ENCODE measurements around the gene RASAL3. TPM values are rescaled to one million over a fixed set of nuclear protein-coding genes. Genes with fewer than 3 reads are reported as not detected.

Gene RASAL3
- total RNA-seq, 1 donor from 2014 or later, result not detected

DNA sequence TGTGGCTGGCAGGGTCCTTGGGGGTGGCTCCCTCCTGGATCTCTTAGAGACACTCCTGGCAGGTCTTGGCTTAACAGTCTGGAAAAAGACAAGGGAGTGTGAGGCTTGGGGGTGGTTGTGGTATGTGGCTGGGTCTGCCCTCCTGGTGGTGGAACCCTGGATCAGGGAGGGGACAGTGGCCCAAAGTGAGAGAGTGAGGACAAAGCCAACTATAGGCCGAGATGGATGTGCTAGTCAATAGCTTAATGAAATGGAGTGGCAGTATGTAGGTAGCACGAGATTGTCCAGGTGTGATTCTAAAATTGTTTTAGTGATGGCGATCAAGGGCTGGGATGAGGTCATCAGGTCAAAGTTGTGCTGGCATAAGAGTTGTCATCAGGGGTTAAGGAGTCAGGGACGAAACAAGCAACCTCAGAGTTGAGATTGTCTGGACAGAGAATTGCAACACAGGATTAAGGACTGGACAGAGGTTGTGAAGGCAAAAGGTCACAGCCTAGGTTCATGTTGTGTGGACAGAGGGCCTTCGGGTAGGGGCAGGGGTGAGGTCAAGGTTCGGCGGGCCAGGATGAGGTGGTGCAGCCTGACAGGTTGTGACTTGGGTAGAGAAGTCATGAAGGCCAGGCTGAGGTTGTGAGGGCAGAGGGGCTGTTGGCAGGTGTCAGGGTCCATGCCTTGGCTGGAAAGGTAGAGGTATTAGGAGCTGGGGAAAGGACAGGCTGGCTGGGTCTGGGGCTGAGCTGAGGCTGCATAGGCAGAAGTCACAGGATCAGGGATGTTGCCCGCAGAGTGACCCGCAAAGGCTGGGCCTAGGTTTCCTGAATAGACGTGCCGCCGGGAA is 4.5 kb upstream of the RASAL3 start:
- Mint-ChIP-seq H3K27me3 (peaks cover 55% of the 10 kb centered on the region), H3K27ac (no peak overlapping the region), H3K9me3 (no peaks in the 10 kb centered on the region), H3K36me3 (no peaks in the 10 kb centered on the region), H3K4me3 (no peak overlapping the region), H3K4me1 (ENCODE audit: unreplicated experiment) (no peaks in the 10 kb centered on the region)
- no peak for DNase-seq (ENCODE audit: extremely low spot score, unreplicated experiment)
- TF ChIP-seq, protein P1, sequence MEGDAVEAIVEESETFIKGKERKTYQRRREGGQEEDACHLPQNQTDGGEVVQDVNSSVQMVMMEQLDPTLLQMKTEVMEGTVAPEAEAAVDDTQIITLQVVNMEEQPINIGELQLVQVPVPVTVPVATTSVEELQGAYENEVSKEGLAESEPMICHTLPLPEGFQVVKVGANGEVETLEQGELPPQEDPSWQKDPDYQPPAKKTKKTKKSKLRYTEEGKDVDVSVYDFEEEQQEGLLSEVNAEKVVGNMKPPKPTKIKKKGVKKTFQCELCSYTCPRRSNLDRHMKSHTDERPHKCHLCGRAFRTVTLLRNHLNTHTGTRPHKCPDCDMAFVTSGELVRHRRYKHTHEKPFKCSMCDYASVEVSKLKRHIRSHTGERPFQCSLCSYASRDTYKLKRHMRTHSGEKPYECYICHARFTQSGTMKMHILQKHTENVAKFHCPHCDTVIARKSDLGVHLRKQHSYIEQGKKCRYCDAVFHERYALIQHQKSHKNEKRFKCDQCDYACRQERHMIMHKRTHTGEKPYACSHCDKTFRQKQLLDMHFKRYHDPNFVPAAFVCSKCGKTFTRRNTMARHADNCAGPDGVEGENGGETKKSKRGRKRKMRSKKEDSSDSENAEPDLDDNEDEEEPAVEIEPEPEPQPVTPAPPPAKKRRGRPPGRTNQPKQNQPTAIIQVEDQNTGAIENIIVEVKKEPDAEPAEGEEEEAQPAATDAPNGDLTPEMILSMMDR (conservative IDR thresholded peaks at IDR 0.05), result no peak

DNA sequence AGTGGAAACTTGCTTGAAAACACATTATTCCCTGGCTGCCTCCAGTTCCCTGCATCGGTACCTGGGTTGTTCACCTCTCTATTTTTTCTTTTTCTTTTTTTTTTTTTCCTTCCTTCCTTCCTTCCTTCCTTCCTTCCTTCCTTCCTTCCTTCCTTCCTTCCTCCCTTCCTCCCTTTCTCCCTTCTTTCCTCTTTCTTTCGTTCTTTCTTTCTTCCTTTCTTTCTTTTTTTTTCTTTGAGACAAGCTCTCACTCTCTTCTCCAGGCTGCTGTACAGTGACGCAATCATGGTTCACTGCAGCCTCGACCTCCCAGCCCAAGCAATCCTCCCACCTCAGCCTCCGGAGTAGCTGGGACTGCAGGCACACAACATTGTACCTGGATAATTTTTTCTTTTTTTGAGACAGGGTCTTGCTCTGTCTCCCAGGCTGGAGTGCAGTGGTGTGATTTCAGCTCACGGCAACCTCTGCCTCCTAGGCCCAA is 3.4 kb upstream of the RASAL3 start:
- Mint-ChIP-seq H3K27me3 (peaks cover 56% of the 10 kb centered on the region), H3K9me3 (no peaks in the 10 kb centered on the region), H3K4me3 (no peak overlapping the region), H3K36me3 (no peaks in the 10 kb centered on the region), H3K4me1 (ENCODE audit: unreplicated experiment) (no peaks in the 10 kb centered on the region), H3K27ac (no peak overlapping the region)
- no peak for DNase-seq (ENCODE audit: extremely low spot score, unreplicated experiment)
- TF ChIP-seq, protein P1 (conservative IDR thresholded peaks at IDR 0.05), result no peak

DNA sequence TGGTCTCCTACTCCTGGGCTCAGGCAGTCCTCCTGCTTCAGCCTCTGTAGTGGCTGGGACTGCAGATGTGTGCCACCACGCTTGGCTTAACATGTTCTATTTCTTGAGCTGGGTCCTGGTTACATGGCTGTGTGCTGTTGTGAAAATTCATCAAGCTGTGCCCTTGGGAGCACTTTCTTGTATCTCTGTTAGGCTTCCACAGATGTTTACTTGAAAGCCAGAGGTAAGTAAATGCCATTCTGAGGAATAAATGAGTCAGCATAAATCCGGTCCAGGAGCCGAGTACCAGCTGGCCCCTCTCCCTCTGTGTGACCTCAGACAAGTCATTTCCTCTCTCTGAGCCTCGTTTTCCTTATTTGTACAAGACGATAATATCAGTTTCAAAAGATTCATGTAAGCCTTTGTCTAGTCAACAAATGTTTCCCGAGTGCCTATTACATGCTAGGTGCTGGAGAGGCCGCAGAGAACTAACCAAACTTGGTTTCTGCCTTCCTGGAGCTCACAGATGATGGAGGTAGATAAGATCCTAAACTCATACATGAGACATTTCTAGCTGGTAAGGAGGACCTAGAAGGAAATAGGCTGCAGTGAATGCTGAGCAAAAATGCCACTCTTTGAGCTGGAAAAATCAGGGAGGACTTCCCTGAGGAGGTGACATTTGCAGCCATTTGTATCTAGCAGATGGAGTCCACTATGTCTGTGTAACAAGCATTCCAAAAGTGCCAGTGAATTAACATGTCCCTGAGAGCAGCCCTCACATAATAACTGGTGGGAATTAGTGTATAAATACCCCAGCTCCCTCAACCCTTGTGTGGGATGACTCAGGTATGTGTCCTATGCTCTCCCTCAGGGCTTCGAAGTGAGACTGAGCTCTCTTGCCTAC is 2.7 kb upstream of the RASAL3 start:
- TF ChIP-seq, protein P1 (conservative IDR thresholded peaks at IDR 0.05), result no peak
- H3K36me3 Mint-ChIP-seq, result no peaks in the 10 kb centered on the region
- no peaks in the 10 kb centered on the region for H3K9me3 Mint-ChIP-seq
- no peak overlapping the region for H3K4me3 Mint-ChIP-seq
- H3K27ac Mint-ChIP-seq, result no peak overlapping the region
- DNase-seq (ENCODE audit: extremely low spot score, unreplicated experiment), result no peak
- peaks cover 60% of the 10 kb centered on the region for H3K27me3 Mint-ChIP-seq
- no peaks in the 10 kb centered on the region for H3K4me1 Mint-ChIP-seq (ENCODE audit: unreplicated experiment)

DNA sequence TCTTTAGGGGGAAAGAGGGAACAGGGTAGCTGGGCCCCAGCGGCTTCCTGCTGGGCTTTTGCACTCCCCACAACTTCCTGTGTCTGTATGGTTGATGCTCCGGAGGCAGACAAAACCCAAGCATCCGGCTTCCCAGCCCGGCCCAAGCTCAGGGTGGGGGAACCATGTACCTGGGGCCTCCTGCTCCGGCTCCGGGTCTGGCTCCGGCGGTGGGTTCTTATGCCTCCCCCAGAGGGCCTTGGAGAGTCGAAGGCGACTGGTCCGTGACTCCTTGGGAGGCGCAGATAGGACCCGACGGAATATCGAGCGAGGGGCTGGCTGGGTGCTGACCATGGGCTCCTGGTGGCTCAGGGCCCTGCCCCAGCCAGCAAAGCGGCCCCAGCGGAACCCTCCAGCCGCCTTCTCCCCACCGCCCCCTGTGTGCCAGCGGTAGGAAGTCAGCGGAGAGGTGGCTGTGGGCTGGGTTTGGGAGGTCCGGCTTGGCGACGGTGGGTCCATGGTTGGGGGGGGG is 428 bp downstream of the RASAL3 start:
- H3K36me3 Mint-ChIP-seq, result no peaks in the 10 kb centered on the region
- DNase-seq (ENCODE audit: extremely low spot score, unreplicated experiment), result no peak

DNA sequence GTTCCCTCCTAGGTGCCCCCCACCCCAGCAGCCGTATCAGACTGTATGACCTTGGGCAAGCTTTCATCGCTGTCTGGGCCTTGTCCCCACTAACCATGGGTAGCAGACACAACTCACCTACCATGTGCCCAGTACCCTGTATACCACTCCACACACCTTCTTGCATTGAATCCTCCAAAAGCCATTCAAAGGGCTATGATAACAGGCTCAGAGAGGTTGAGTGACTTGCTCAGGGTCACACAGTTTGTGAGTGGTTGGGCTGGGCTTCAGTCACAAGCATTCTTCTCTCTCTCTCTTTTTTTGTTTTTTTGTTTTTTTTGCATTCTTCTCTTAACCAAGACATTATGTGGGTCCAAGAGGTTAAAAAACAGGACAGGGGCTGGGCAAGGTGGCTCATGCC is 2.6 kb downstream of the RASAL3 start:
- Mint-ChIP-seq H3K4me1 (ENCODE audit: unreplicated experiment) (no peaks in the 10 kb centered on the region), H3K27ac (no peak overlapping the region), H3K9me3 (no peaks in the 10 kb centered on the region), H3K27me3 (peaks cover 63% of the 10 kb centered on the region), H3K36me3 (no peaks in the 10 kb centered on the region), H3K4me3 (no peak overlapping the region)
- DNase-seq (ENCODE audit: extremely low spot score, unreplicated experiment), result no peak
- TF ChIP-seq, protein P1 (conservative IDR thresholded peaks at IDR 0.05), result no peak

More for the DNA sequence above, 428 bp downstream of the RASAL3 start:
- Mint-ChIP-seq H3K27me3 (peaks cover 66% of the 10 kb centered on the region), H3K4me3 (no peak overlapping the region), H3K4me1 (ENCODE audit: unreplicated experiment) (no peaks in the 10 kb centered on the region), H3K27ac (no peak overlapping the region), H3K9me3 (no peaks in the 10 kb centered on the region)
- TF ChIP-seq, protein P1 (conservative IDR thresholded peaks at IDR 0.05), result no peak
